ENCODE results near the gene LINGO4. TPM values are rescaled to one million over a fixed set of nuclear protein-coding genes. Genes with fewer than 3 reads are reported as not detected.

LINGO4 gene
- total and polyA plus RNA-seq, 10 of the 15 experiments (the other 5 are each of a cell fraction or from before 2014, with no cell fraction given): not detected

GRCh38 chr1:151849871-151850270 lies 44.7 kb upstream of the LINGO4 start:
- ChIA-PET POLR2A (no interaction called here), SMC1A (ENCODE audit: uncharacterized antibody, unreplicated experiment) (interaction anchor here (1.3 to 1.8 kb wide), 2 partner anchors 10 to 28 kb away, joined by 4 to 6 read pairs; partner anchors contain the start of gene C2CD4D), RAD21 (ENCODE audit: unreplicated experiment) (no interaction called here), CTCF (interaction anchor here (1.0 kb wide), 1 partner anchor 10 kb away, joined by 3 read pairs; the partner anchor contains the start of gene C2CD4D)
- no peaks in the 10 kb centered on the region for H4K20me1 ChIP-seq (ENCODE audit: control insufficient read depth, insufficient read depth)
- intact Hi-C loops (cut with micrococcal nuclease; ENCODE audit: unreplicated experiment) (no loop called here), in situ Hi-C loops (cut with MboI) (no loop called here)
- no peaks in the 10 kb centered on the region for H3K9me3 ChIP-seq (replicated peaks; ENCODE audit: control insufficient read depth, insufficient read depth, low read length)
- no peak for FAIRE-seq
- H3K27me3 ChIP-seq (replicated peaks in 1 of 2; ENCODE audit: control insufficient read depth in 2 of 2, insufficient read depth in 2 of 2, low read length in 1 of 2): peaks cover 0 to 3% of the 10 kb centered on the region in 2 experiments; a peak in 1 of 4 replicates
- no peaks in the 10 kb centered on the region for H3K36me3 ChIP-seq (ENCODE audit: control insufficient read depth in 2 of 2, insufficient read depth in 2 of 2, low read length in 1 of 2)
- H3K9ac ChIP-seq (ENCODE audit: control insufficient read depth, insufficient read depth, low read length): no peak overlapping the region
- no peak for DNase-seq (ENCODE audit: low read depth, low spot score)
- H3K4me1 ChIP-seq (ENCODE audit: control insufficient read depth, insufficient read depth, low read length): no peaks in the 10 kb centered on the region
- BruUV-seq (replicated peaks): no TSS peak
- H3K4me3 ChIP-seq: no peak overlapping the region
- no peak for TF ChIP-seq BRCA1 (IDR thresholded peaks at IDR 0.05; ENCODE audit: low read depth, low read length)
- TF ChIP-seq HSF1 (IDR thresholded peaks at IDR 0.05; ENCODE audit: low read depth, low read length): no peak
- TF ChIP-seq ZNF24 (IDR thresholded peaks at IDR 0.05): no peak
- no peak for TF ChIP-seq ZNF384 (IDR thresholded peaks at IDR 0.05; ENCODE audit: borderline replicate concordance, low read depth, low read length)
- no peak for TF ChIP-seq HDAC2 (IDR thresholded peaks at IDR 0.05)
- TF ChIP-seq SUZ12 (IDR thresholded peaks at IDR 0.05; ENCODE audit: unreplicated experiment): no peak
- no peak for TF ChIP-seq NFYA (IDR thresholded peaks at IDR 0.05; ENCODE audit: borderline replicate concordance, low read depth, low read length)
- TF ChIP-seq USF2 (IDR thresholded peaks at IDR 0.05; ENCODE audit: borderline replicate concordance, low read depth, low read length): no peak
- no peak for TF ChIP-seq BMI1 (IDR thresholded peaks at IDR 0.05; ENCODE audit: borderline replicate concordance)
- TF ChIP-seq, protein P1, sequence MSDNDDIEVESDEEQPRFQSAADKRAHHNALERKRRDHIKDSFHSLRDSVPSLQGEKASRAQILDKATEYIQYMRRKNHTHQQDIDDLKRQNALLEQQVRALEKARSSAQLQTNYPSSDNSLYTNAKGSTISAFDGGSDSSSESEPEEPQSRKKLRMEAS (IDR thresholded peaks at IDR 0.05; ENCODE audit: low read depth, low read length): no peak
- no peak for TF ChIP-seq POLR2AphosphoS2 (IDR thresholded peaks at IDR 0.05; ENCODE audit: low read depth, low read length)
- no peak for TF ChIP-seq ZZZ3 (IDR thresholded peaks at IDR 0.05; ENCODE audit: control insufficient read depth, insufficient read length, low read depth)
- TF ChIP-seq ZBTB11 (CRISPR knock-in tag; IDR thresholded peaks at IDR 0.05): no peak
- TF ChIP-seq POLR2AphosphoS5 (IDR thresholded peaks at IDR 0.05; ENCODE audit: low read length): no peak
- TF ChIP-seq, protein P2, sequence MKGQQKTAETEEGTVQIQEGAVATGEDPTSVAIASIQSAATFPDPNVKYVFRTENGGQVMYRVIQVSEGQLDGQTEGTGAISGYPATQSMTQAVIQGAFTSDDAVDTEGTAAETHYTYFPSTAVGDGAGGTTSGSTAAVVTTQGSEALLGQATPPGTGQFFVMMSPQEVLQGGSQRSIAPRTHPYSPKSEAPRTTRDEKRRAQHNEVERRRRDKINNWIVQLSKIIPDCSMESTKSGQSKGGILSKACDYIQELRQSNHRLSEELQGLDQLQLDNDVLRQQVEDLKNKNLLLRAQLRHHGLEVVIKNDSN (IDR thresholded peaks at IDR 0.05; ENCODE audit: borderline replicate concordance, extremely low read length, insufficient read depth, low read depth, low read length): no peak
- TF ChIP-seq IRF4 (IDR thresholded peaks at IDR 0.05; ENCODE audit: low read depth, low read length): no peak
- TF ChIP-seq SMAD1 (IDR thresholded peaks at IDR 0.05; ENCODE audit: low read depth, partially characterized antibody): no peak
- no peak for TF ChIP-seq ELK1 (IDR thresholded peaks at IDR 0.05; ENCODE audit: low read depth, low read length)
- ATAC-seq: no peak
- H3K27ac ChIP-seq (ENCODE audit: control insufficient read depth, insufficient read depth): no peak overlapping the region
- no peak overlapping the region for H2AFZ ChIP-seq (ENCODE audit: control insufficient read depth, low read depth, low read length)
- H3K4me2 ChIP-seq (ENCODE audit: control insufficient read depth, insufficient read depth): no peak overlapping the region
- H3K79me2 ChIP-seq (ENCODE audit: control insufficient read depth, insufficient read depth, low read length): no peaks in the 10 kb centered on the region

Measured in GM12878 (cell line).